CD4-positive, alpha-beta T cell treated with Interleukin-6 for 4 hours (primary cell): Measurements from ENCODE around the gene JTB.

ENCODE experiments used
- DNase-seq: peaks from one replicate; pipeline ENCODE4 v3.0.0-alpha.2; 2020; ENCODE audit warnings: mixed read lengths

The JTB gene

DNA sequence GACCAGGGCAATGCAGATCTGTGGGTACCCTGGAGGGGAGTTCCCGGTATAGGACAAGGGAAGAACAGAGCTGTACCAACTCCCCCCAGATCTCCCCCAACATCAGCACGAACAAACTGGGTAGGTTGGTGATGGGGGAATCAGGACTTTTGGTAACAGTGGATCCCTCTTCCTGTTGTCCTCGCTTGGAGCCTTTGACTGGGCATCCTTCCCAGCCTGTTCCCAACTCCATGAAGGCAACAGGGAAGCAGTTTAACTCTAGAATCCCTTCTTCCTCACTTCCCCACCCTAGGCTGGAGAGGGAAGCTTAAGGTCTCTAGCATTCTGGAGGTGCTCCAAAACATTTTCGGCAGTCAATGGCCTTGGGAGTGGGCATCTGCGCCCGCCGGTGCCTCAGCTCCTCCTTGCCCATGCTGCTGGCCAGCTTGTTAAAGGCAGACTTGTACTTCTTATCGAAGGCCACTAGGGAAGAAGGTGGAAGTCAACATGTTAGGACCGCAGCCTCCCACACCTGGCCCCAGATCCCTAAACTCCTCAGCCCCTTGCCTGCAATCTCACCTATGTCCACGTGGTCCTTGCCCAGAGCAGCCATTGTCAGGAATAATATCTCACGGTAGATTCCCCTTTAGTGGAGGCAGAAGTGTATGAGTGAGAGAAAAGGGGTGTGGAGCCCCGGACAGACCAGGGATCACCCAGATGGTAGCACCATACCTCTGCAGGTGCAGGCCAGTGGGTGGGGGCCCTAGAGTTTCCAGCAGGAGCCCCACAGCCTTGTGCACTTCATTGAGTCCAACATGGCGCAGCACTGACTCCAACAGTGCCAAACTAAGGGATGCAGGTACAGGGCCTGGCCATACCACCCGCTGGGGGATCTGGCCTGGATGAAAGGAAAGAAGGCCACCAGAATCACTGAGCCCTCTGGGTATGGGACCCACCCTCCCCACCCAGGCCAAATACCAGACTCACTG, 47.2 kb downstream of the JTB start:
- DNase-seq, result no peak

DNA sequence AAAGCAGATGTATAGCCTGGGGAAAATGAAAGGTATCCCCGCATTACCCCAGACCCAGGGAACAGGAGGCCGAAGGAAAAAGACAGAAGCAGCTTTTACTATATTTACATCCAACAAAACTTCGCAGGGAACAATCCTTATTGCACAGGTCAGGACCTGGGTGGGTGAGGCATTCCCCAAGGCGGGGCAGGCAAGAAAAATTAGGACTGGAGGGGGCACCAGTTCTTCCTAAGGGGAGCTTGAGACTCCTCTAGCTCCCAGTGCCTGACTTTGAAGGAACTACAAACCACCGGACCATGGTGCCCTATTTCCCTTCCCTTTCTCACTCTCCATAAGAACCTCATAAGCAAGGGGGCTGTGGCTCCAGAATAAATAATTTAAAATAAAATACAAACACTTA, 48.0 kb downstream of the JTB start:
- DNase-seq, result no peak

DNA sequence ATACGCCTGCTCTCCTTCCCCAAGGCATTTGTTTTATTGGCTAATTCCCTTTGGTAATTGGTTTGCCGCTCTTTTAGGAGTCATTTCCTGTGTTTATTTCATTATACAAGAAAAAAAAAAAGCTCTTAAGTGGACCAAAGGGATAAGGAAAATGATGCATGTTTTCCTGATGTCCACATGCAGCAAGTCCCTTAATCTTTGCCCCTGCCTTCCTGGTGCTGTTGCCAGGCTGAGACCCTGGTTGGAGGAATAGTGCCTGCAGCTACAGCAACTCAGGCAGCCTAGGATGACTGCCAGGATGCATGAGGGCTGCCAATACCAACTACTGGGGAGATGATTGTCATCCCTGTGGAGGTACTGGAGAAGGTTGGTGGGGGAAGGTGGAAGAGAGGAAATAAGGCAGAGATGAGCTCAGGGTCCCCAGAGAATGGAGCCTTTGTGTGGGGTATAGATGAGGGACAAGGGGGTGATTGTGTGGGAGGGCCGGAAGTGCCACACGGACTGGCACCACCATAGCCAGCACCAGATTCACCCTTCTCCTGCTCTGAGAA, 48.6 kb downstream of the JTB start:
- no peak for DNase-seq

DNA sequence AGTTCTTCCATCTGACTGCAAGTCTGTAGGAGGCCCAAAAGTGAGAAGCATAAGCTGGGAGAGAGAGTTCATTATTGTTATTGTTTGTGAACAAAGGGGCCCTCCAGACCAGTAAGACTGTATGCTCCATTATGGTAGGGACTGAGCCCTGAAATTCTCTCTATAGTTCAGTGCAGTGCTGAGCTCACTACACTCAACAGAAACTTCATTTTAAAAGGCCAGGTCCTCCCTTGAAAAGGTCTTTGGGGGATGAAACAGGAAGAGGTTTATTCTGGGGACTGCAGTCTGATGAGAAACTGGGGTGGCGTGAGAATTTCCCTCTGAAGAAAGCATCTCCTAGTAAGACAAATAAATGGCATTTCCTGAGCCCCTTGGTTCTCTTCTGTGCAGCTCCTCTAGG, 49.2 kb downstream of the JTB start:
- no peak for DNase-seq

DNA sequence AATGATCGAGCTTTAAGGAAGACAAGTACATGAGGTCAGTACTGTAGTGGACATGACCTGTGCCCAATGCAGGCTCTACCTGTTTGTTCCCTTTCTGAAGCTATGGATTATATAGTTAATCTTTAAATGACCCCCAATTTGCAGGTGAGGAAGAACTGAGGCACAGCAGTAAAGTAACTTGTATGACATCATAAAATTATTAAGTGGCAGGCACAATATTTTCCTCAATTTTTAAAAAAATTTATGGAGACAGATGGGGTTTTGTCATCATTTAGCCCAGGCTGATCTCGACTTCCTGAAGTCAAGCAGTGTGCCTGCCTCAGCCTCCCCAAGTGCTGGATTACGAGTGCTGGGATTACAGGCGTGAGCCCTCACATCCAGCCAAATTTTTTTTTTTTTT, 51.1 kb downstream of the JTB start:
- no peak for DNase-seq
